BJ (cell line): ENCODE results near the gene PTK7. TPM values are rescaled to one million over a fixed set of nuclear protein-coding genes. Genes with fewer than 3 reads are reported as not detected.

Source experiments
- CTCF ChIA-PET: fragments of 350-600 bp; formaldehyde crosslinking; extraction: SDS; loops from one replicate; lab custom pipeline; 2021; ENCODE audit warnings: antibody characterized with exemption, inconsistent platforms; lab: Yijun Ruan, JAX
- POLR2A ChIA-PET: fragments of 300-600 bp; sonication (Branson Sonifier 250); formaldehyde crosslinking; extraction: SDS; loops from one replicate; lab custom pipeline; 2021; ENCODE audit warnings: antibody characterized with exemption; lab: Charles Lee
- DNase-seq: peaks from one replicate; pipeline ENCODE4 v3.0.0-alpha.2; 2011; ENCODE audit warnings: low read depth
- H3K27me3 ChIP-seq: 2 replicates; pipeline ENCODE4 v1.6.0; 2011; ENCODE audit warnings: low read length; ENCODE audit not compliant: control insufficient read depth, insufficient read depth
- H3K36me3 ChIP-seq: 2 replicates; pipeline ENCODE4 v1.5.1; 2011; ENCODE audit warnings: low read length; ENCODE audit not compliant: control insufficient read depth, insufficient read depth
- H3K4me3 ChIP-seq: 2 replicates; pipeline ENCODE4 v1.5.1; 2011; ENCODE audit warnings: low read depth, mild to moderate bottlenecking, control low read depth, low read length
- polyA plus RNA-seq: library from polyadenylated mRNA; depleted of rRNA; stranded (reverse); fragments of >200 nt; gene quantifications from 2 replicates; pipeline ENCODE4 v1.2.3, GENCODE V29; 2011
- TF ChIP-seq, protein P1 (sequence below): IDR thresholded peaks from 2 replicates; pipeline ENCODE4 v1.5.1; 2011; ENCODE audit warnings: low read depth, mild to moderate bottlenecking, control low read depth, inconsistent platforms, low read length, moderate library complexity; ENCODE audit not compliant: insufficient read depth

Gene PTK7
- polyA plus RNA-seq, 1 experiment, result 362 TPM

DNA sequence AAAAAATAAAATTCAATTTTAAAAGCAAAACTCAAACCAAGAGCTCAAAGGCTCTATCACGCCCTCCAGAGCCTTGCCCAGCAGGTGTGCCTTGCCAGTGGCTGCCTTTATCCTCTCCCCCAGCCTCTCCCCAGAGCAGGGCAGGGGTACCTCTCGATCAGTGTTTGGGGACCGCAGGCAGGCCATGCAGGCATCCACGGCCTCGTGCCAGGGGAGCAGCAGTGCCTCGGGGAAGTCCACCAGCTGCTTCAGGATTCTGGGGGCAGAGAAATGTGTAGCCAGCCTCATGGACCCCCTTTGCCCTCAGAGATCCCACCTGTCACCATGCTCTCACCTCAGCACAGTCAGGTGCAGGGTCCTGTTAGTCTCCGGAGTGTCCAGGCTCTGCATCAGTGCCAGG is 28.1 kb upstream of the PTK7 start:
- TF ChIP-seq, protein P1, sequence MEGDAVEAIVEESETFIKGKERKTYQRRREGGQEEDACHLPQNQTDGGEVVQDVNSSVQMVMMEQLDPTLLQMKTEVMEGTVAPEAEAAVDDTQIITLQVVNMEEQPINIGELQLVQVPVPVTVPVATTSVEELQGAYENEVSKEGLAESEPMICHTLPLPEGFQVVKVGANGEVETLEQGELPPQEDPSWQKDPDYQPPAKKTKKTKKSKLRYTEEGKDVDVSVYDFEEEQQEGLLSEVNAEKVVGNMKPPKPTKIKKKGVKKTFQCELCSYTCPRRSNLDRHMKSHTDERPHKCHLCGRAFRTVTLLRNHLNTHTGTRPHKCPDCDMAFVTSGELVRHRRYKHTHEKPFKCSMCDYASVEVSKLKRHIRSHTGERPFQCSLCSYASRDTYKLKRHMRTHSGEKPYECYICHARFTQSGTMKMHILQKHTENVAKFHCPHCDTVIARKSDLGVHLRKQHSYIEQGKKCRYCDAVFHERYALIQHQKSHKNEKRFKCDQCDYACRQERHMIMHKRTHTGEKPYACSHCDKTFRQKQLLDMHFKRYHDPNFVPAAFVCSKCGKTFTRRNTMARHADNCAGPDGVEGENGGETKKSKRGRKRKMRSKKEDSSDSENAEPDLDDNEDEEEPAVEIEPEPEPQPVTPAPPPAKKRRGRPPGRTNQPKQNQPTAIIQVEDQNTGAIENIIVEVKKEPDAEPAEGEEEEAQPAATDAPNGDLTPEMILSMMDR, result no peak
- Histone ChIP-seq H3K36me3 (peaks cover 42% of the 10 kb centered on the region), H3K4me3 (no peak overlapping the region), H3K27me3 (no peaks in the 10 kb centered on the region)
- ChIA-PET CTCF (interaction anchor here (0.6 to 1.3 kb wide), 2 partner anchors 21 to 272 kb away, joined by 3 to 5 read pairs; no protein-coding TSS in a partner anchor), POLR2A (no interaction called here)
- DNase-seq, result no peak

DNA sequence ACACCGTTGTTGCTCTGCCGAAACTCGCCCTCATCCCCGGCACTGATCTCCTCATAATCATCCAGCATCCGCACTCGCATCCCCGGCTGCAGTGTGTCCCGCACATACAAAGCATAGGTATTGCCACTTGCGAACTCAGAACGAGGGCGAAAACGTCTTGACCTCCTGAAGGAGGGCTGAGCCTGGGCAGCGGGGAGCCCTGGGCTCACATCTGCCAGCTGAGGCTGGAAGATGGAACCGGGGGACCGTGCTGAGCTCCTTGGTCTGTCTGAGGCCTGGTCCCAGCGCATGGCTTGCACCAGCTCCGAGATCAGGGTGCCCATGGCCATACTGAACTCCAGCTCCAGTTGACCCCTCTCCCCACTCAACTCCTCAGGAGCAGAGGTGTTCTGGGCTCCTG is 25.1 kb upstream of the PTK7 start:
- no peak for DNase-seq
- POLR2A ChIA-PET, result no interaction called here
- no peaks in the 10 kb centered on the region for H3K27me3 ChIP-seq
- TF ChIP-seq, protein P1, result no peak
- CTCF ChIA-PET, result no interaction called here
- H3K36me3 ChIP-seq, result peaks cover 28% of the 10 kb centered on the region
- H3K4me3 ChIP-seq, result no peak overlapping the region

DNA sequence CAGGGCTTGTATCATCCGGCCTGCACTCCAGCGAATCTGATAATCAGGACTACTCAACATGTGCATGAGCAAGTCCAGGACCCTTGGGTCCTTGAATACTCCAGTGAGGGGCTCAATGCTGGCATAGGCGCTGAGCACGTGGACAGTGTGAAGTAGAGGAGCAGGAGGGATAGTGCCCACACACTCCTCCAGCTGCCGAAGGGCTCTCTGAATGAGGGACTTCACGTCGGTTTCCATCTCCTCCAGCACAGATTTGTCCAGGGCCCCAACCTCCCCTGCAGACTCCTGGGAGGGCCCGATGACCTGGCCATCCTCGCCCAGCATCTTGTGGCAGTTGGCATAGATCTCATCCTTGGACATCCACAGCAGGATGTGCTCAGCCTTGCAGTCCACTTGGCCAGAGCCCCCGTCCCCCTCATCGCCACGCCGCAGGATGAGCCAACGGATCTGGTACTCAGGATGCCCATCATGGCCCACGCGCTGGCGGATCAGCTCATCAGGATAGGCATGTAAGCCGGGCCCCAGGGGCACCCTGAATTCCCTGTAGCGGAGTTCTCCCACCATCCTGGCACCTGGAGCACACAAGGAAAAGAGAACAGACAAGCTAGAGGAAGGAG is 23.8 kb upstream of the PTK7 start:
- H3K27me3 ChIP-seq, result no peaks in the 10 kb centered on the region
- DNase-seq, result no peak
- H3K4me3 ChIP-seq, result peak overlapping the region; percentile 78
- ChIA-PET CTCF (interaction anchor here (3.1 kb wide), 1 partner anchor 91 kb away, joined by 12 read pairs; no protein-coding TSS in a partner anchor), POLR2A (no interaction called here)
- H3K36me3 ChIP-seq, result peaks cover 16% of the 10 kb centered on the region
- TF ChIP-seq, protein P1, result no peak

DNA sequence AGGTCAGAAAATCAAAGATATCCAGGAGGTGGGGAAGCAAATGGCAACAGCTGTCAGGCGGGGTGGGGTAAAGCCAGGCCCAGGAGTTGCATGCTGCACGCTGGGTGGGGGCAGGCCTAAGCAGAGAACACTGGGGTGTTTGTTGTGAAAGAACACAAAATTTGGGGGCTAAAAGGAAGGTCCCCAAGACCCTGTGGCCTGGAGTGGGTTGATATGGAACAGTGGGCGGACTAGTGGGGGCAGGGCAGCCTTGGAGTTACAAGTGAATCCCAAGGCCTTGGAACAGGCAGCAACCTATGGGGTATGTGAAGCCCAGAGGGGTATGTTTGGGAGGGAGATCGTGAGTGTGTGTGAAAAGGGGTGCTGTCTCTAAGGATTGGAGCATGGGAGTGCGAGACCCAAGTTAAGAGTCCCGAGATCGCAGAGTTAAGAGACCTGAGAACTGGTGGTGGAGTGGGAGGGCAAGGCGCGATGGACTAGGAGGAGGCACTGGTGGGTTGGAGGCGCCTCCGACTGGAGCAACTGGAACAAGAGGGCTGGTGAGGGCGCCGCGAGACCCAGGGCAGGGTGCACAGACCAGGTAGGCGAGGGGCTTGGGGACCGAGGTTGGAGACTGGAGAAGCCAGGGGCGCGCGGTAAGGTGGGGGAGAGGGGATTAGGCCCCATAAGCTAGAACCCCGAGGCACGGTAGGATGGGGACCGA is 23.1 kb upstream of the PTK7 start:
- CTCF ChIA-PET, result interaction anchor here (1.9 to 3.1 kb wide), 2 partner anchors 39 to 90 kb away, joined by 5 to 12 read pairs; partner anchors contain the start of genes KLHDC3 and MEA1

More for the DNA sequence above, 23.1 kb upstream of the PTK7 start:
- POLR2A ChIA-PET, result interaction anchor here (0.6 to 1.0 kb wide), 3 partner anchors 39 to 124 kb away, joined by 3 to 5 read pairs (median 4); partner anchors contain the start of genes CNPY3, KLHDC3 and PPP2R5D
- Histone ChIP-seq H3K36me3 (peaks cover 14% of the 10 kb centered on the region), H3K27me3 (no peaks in the 10 kb centered on the region), H3K4me3 (peak overlapping the region; percentile 78)
- no peak for DNase-seq
- TF ChIP-seq, protein P1, result no peak
